OCI-LY1 (cell line): ENCODE results near the gene ADGRB2.

Experiments used
- H2AFZ ChIP-seq: fragments of 200-600 bp; sonication (generic), shearing (Covaris generic); 2 replicates; pipeline ENCODE4 v1.6.0; 2014; ENCODE audit warnings: antibody characterized with exemption, mild to moderate bottlenecking, low read length
- H3F3A ChIP-seq: fragments of 200-600 bp; sonication (generic), shearing (Covaris generic); 2 replicates; pipeline ENCODE4 v1.6.0; 2014; ENCODE audit warnings: mild to moderate bottlenecking, antibody characterized with exemption, low read length, moderate library complexity; ENCODE audit not compliant: insufficient read depth
- H3K27ac ChIP-seq: fragments of 200-600 bp; sonication (generic); 2 replicates; pipeline ENCODE4 v1.5.1; 2014; ENCODE audit warnings: low read length, mixed run types, mild to moderate bottlenecking, low read depth; ENCODE audit not compliant: poor library complexity, severe bottlenecking
- H3K27me3 ChIP-seq: fragments of 200-600 bp; sonication (generic); 2 replicates; pipeline ENCODE4 v1.6.0; 2014; ENCODE audit warnings: antibody characterized with exemption, mild to moderate bottlenecking, low read length, moderate library complexity; ENCODE audit not compliant: insufficient read depth
- H3K36me3 ChIP-seq: fragments of 200-600 bp; sonication (generic); 2 replicates; pipeline ENCODE4 v1.6.1; 2014; ENCODE audit warnings: mild to moderate bottlenecking, antibody characterized with exemption, low read length, moderate library complexity, mixed read lengths; ENCODE audit not compliant: insufficient read depth
- H3K4me1 ChIP-seq: fragments of 200-600 bp; sonication (generic); 2 replicates; pipeline ENCODE4 v1.5.1; 2014; ENCODE audit warnings: mild to moderate bottlenecking, low read length, moderate library complexity; ENCODE audit not compliant: insufficient read depth, severe bottlenecking
- H3K4me2 ChIP-seq: fragments of 200-600 bp; sonication (generic), shearing (Covaris generic); 2 replicates; pipeline ENCODE4 v1.6.1; 2014; ENCODE audit warnings: low read length
- H3K4me3 ChIP-seq: fragments of 200-600 bp; sonication (generic); 2 replicates; pipeline ENCODE4 v1.5.1; 2014; ENCODE audit warnings: low read length, low read depth, mild to moderate bottlenecking, mixed read lengths; ENCODE audit not compliant: poor library complexity, severe bottlenecking
- H3K79me2 ChIP-seq: fragments of 200-600 bp; shearing (Covaris generic); 2 replicates; pipeline ENCODE4 v1.6.1; 2016; ENCODE audit warnings: mixed run types, low read length, mixed read lengths; ENCODE audit not compliant: insufficient read depth
- H3K9ac ChIP-seq: fragments of 200-600 bp; sonication (generic), shearing (Covaris generic); 2 replicates; pipeline ENCODE4 v1.6.1; 2014; ENCODE audit warnings: mild to moderate bottlenecking, low read length, mixed read lengths
- H3K9me2 ChIP-seq: fragments of 200-600 bp; sonication (generic), shearing (Covaris generic); 2 replicates; pipeline ENCODE4 v1.6.1; 2014; ENCODE audit warnings: low read depth, mild to moderate bottlenecking, low read length, mixed read lengths
- H3K9me3 ChIP-seq: fragments of 200-600 bp; shearing (Covaris generic); 2 replicates; pipeline ENCODE4 v1.6.1; 2014; ENCODE audit warnings: low read length, mixed read lengths
- H4K20me1 ChIP-seq: fragments of 200-600 bp; sonication (generic), shearing (Covaris generic); 2 replicates; pipeline ENCODE4 v1.6.0; 2016; ENCODE audit warnings: mild to moderate bottlenecking, low read length; ENCODE audit not compliant: insufficient read depth
- CTCF ChIP-seq: fragments of 200-600 bp; sonication (generic), shearing (Covaris generic); IDR thresholded peaks from 2 replicates; pipeline ENCODE4 v1.5.1; 2017; ENCODE audit warnings: mild to moderate bottlenecking, antibody characterized with exemption, low read length, moderate library complexity, mixed read lengths
- EZH2 ChIP-seq: fragments of 200-600 bp; sonication (generic), shearing (Covaris generic); IDR thresholded peaks from 2 replicates; pipeline ENCODE4 v1.8.0; 2017; ENCODE audit warnings: borderline replicate concordance, mixed run types, mild to moderate bottlenecking, antibody characterized with exemption, low read length, moderate library complexity, mixed read lengths

The ADGRB2 gene

GRCh38 chr1:31754397-31754796 is 9.7 kb downstream of the ADGRB2 start:
- no peak overlapping the region for H3K27ac ChIP-seq
- H3K9ac ChIP-seq = no peak overlapping the region
- no peak overlapping the region for H3K4me2 ChIP-seq
- no peak overlapping the region for H3K4me3 ChIP-seq
- H4K20me1 ChIP-seq = no peaks in the 10 kb centered on the region
- no peaks in the 10 kb centered on the region for H3K4me1 ChIP-seq
- no peaks in the 10 kb centered on the region for H3F3A ChIP-seq
- H3K36me3 ChIP-seq = no peaks in the 10 kb centered on the region
- TF ChIP-seq CTCF = no peak
- no peak for TF ChIP-seq EZH2
- H3K9me2 ChIP-seq = no peaks in the 10 kb centered on the region
- H3K9me3 ChIP-seq = no peaks in the 10 kb centered on the region
- no peak overlapping the region for H2AFZ ChIP-seq
- no peaks in the 10 kb centered on the region for H3K79me2 ChIP-seq
- peaks cover 6% of the 10 kb centered on the region; the same call in 1 of the 2 replicates for H3K27me3 ChIP-seq

- Histone ChIP-seq H3K4me2 (no peak overlapping the region), H3K9me2 (no peaks in the 10 kb centered on the region), H3K36me3 (no peaks in the 10 kb centered on the region), H3K9ac (no peak overlapping the region), H4K20me1 (no peaks in the 10 kb centered on the region), H3K27ac (no peak overlapping the region), H3F3A (no peaks in the 10 kb centered on the region), H3K9me3 (no peaks in the 10 kb centered on the region), H3K4me3 (no peak overlapping the region), H3K27me3 (peaks cover 6% of the 10 kb centered on the region; the same call in 1 of the 2 replicates), H3K79me2 (no peaks in the 10 kb centered on the region), H3K4me1 (no peaks in the 10 kb centered on the region), H2AFZ (no peak overlapping the region)
- TF ChIP-seq CTCF (no peak), EZH2 (no peak)
Measured at GRCh38 chr1:31753707-31754349, 10.3 kb downstream of the ADGRB2 start.

GRCh38 chr1:31752952-31753475 is 11.1 kb downstream of the ADGRB2 start:
- Histone ChIP-seq H3K9ac (no peak overlapping the region), H3K27me3 (peaks cover 6% of the 10 kb centered on the region; the same call in 1 of the 2 replicates), H3K4me2 (no peak overlapping the region), H3K27ac (no peak overlapping the region), H3K4me1 (no peaks in the 10 kb centered on the region), H2AFZ (no peak overlapping the region), H4K20me1 (no peaks in the 10 kb centered on the region), H3K9me2 (no peaks in the 10 kb centered on the region), H3K9me3 (no peaks in the 10 kb centered on the region), H3F3A (no peaks in the 10 kb centered on the region), H3K36me3 (no peaks in the 10 kb centered on the region), H3K4me3 (no peak overlapping the region), H3K79me2 (no peaks in the 10 kb centered on the region)
- no peak for TF ChIP-seq EZH2
- TF ChIP-seq CTCF = no peak
